Right lobe of liver (tissue), 4 donors: ENCODE data around the gene DEDD.

Experiments used
- POLR2A ChIP-seq: fragments of 450-650 bp; IDR thresholded peaks from one replicate; pipeline ENCODE4 v1.6.1; 2017; ENCODE audit warnings: antibody characterized with exemption, mild to moderate bottlenecking
- TF ChIP-seq, protein P1 (sequence below), 4 donors: fragments of 200-600 bp in 3 of 4; fragments of 450-650 bp in 1 of 4; IDR thresholded peaks; one replicate each; pipeline versions ENCODE4 v1.5.1 to v1.8.0; 2016 to 2022; ENCODE audit warnings: antibody characterized with exemption in 4 of 4, mild to moderate bottlenecking in 2 of 4
- donor health status: DM: no; HTN: no; CAD: no.
- donor health status: DM: no; HTN: no; CAD: no.
- donor health status: DM: no; HTN: yes; CAD: no.

DNA sequence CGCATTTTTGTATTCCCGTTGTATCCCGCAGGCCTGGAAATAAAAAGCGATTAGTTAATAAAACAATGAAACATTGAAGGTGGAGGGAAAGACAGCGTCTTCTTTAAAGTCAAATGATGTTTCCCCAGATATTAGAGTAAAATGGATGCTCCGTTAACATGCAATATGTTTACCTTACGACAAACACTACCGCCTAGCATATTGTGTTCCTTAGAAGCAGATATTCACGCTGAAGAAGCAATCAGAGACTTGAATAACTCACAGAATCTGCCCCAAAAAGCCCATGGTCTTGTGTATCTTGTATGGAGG, 45.4 kb upstream of the DEDD start:
- no peak for TF ChIP-seq POLR2A
- TF ChIP-seq, protein P1, sequence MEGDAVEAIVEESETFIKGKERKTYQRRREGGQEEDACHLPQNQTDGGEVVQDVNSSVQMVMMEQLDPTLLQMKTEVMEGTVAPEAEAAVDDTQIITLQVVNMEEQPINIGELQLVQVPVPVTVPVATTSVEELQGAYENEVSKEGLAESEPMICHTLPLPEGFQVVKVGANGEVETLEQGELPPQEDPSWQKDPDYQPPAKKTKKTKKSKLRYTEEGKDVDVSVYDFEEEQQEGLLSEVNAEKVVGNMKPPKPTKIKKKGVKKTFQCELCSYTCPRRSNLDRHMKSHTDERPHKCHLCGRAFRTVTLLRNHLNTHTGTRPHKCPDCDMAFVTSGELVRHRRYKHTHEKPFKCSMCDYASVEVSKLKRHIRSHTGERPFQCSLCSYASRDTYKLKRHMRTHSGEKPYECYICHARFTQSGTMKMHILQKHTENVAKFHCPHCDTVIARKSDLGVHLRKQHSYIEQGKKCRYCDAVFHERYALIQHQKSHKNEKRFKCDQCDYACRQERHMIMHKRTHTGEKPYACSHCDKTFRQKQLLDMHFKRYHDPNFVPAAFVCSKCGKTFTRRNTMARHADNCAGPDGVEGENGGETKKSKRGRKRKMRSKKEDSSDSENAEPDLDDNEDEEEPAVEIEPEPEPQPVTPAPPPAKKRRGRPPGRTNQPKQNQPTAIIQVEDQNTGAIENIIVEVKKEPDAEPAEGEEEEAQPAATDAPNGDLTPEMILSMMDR (IDR thresholded peaks at IDR 0.05) = no peak
